PC-9 (cell line): ENCODE results near the gene ASB1.

Source experiments
- EZH2 ChIP-seq: fragments of 200-600 bp; sonication (generic); IDR thresholded peaks from 2 replicates; pipeline ENCODE4 v1.8.0; 2017; ENCODE audit warnings: antibody characterized with exemption, low read depth
- TF ChIP-seq, protein P1 (sequence below): fragments of 200-600 bp; sonication (generic); conservative IDR thresholded peaks from 2 replicates; pipeline ENCODE4 v1.6.1; 2017; ENCODE audit warnings: mixed run types, antibody characterized with exemption, mild to moderate bottlenecking, moderate library complexity

DNA sequence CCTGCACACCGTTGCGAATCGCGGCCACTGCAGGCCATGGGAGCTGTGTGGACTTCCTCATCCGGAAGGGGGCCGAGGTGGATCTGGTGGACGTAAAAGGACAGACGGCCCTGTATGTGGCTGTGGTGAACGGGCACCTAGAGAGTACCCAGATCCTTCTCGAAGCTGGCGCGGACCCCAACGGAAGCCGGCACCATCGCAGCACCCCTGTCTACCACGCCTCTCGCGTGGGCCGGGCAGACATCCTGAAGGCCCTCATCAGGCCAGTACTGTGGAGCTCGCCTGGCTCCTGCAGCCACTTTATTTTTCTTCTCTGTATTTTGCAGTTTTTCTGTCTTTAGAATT is 9.0 kb downstream of the ASB1 start:
- TF ChIP-seq, protein P1, sequence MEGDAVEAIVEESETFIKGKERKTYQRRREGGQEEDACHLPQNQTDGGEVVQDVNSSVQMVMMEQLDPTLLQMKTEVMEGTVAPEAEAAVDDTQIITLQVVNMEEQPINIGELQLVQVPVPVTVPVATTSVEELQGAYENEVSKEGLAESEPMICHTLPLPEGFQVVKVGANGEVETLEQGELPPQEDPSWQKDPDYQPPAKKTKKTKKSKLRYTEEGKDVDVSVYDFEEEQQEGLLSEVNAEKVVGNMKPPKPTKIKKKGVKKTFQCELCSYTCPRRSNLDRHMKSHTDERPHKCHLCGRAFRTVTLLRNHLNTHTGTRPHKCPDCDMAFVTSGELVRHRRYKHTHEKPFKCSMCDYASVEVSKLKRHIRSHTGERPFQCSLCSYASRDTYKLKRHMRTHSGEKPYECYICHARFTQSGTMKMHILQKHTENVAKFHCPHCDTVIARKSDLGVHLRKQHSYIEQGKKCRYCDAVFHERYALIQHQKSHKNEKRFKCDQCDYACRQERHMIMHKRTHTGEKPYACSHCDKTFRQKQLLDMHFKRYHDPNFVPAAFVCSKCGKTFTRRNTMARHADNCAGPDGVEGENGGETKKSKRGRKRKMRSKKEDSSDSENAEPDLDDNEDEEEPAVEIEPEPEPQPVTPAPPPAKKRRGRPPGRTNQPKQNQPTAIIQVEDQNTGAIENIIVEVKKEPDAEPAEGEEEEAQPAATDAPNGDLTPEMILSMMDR = no peak
- TF ChIP-seq EZH2 = no peak
